ENCODE results near the gene FAM78A.
"Not testable (repeated sequence)": the region's sequence is repeated elsewhere in the genome, so short reads cannot be mapped to it uniquely, and the experiment has no call there.

Gene FAM78A

DNA sequence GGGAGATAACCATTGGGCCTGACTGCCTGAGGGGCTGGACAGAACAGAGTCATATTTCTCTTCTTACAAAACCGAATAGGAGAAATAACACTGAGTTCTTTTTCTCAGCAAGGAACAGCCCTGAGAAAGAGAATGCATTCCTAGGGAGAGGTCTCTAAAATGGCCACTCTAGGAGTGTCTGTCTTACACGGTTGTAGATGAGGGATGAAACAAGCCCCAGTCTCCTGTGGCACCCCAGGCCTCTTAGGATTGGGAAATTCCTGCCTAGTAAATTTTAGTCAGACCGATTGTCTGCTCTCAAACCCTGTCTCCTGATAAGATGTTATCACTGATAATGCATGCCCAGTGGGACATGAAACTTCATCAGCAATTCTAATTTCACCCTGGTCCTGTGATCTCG lies 64.4 kb downstream of the FAM78A start:
- not testable (repeated sequence) for DNase-seq (ENCODE audit: low spot score)
